ENCODE measurements around the gene ZNF160.

Gene ZNF160

DNA sequence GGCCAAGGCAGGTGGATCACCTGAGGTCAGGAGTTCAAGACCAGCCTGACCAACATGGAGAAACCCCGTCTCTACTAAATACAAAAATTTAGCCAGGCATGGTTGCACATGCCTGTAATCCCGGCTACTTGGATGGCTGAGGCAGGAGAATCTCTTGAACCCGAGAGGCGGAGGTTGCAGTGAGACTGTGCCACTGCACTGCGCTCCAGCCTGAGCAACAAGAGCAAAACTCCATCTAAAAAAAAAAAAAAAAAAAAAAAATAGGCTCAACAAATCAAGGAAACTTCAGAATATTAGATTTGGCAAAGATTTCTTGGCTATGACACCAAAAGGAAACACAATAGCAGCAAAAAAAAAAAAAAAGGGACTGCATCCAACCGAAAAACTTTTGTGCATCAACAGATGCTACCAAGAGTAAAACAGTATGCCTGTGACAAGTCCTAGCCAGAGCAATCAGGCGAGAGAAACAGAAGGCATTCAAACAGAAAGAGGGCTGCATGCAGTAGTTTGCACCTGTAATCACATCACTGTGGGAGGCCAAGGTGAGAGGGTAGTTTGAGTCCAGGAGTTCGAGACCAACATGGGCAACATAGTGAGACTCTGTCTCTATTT, 23.8 kb downstream of the ZNF160 start:
- Histone ChIP-seq H2AFZ (ENCODE audit: low read length) (no peak overlapping the region), H3K9me3 (replicated peaks; ENCODE audit: insufficient read depth, low read length) (no peaks in the 10 kb centered on the region), H3K4me2 (ENCODE audit: low read depth, low read length) (no peak overlapping the region), H3K4me3 (ENCODE audit: low read length) (no peak overlapping the region), H3K4me1 (ENCODE audit: low read length) (no peaks in the 10 kb centered on the region), H3K27ac (ENCODE audit: low read length) (no peak overlapping the region), H3K9me2 (replicated peaks; ENCODE audit: insufficient read depth, low read length) (no peaks in the 10 kb centered on the region), H3K36me3 (replicated peaks; ENCODE audit: insufficient read depth, low read length) (no peaks in the 10 kb centered on the region), H3K27me3 (replicated peaks; ENCODE audit: insufficient read depth, low read length) (no peaks in the 10 kb centered on the region), H3F3A (ENCODE audit: insufficient read depth, low read length) (no peaks in the 10 kb centered on the region), H4K20me1 (ENCODE audit: insufficient read depth, low read length) (no peaks in the 10 kb centered on the region), H3K9ac (ENCODE audit: low read length) (no peak overlapping the region), H3K79me2 (ENCODE audit: low read length) (no peaks in the 10 kb centered on the region)
- no peak for TF ChIP-seq EZH2phosphoT487 (IDR thresholded peaks at IDR 0.05; ENCODE audit: low read length)
- TF ChIP-seq, protein P1, sequence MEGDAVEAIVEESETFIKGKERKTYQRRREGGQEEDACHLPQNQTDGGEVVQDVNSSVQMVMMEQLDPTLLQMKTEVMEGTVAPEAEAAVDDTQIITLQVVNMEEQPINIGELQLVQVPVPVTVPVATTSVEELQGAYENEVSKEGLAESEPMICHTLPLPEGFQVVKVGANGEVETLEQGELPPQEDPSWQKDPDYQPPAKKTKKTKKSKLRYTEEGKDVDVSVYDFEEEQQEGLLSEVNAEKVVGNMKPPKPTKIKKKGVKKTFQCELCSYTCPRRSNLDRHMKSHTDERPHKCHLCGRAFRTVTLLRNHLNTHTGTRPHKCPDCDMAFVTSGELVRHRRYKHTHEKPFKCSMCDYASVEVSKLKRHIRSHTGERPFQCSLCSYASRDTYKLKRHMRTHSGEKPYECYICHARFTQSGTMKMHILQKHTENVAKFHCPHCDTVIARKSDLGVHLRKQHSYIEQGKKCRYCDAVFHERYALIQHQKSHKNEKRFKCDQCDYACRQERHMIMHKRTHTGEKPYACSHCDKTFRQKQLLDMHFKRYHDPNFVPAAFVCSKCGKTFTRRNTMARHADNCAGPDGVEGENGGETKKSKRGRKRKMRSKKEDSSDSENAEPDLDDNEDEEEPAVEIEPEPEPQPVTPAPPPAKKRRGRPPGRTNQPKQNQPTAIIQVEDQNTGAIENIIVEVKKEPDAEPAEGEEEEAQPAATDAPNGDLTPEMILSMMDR (IDR thresholded peaks at IDR 0.05; ENCODE audit: low read length) = no peak
- TF ChIP-seq EZH2 (optimal IDR thresholded peaks at IDR 0.05; ENCODE audit: low read depth, low read length) = no peak
- DNase-seq = no peak

DNA sequence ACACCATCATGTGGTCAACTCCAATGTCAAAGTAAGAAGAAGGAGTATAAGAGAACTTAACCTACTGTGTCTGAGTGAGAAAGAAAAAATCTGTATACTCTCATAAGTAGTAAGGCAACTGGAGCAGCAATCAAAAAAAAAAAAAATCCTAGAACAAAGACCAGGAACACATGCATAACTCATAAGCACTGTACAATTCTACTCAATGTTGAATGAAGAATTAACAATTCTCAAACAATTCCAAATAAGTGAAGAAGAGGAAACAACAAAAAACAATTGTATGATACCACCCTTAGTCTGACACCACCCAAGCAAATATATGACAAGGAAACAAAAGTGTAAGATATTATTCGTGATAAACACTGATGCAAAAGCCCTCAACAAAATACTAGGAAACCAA, 24.6 kb downstream of the ZNF160 start:
- DNase-seq = no peak
- H3K9me3 ChIP-seq (replicated peaks; ENCODE audit: insufficient read depth, low read length) = no peaks in the 10 kb centered on the region
- H3K4me1 ChIP-seq (ENCODE audit: low read length) = no peaks in the 10 kb centered on the region
- H3K9me2 ChIP-seq (replicated peaks; ENCODE audit: insufficient read depth, low read length) = no peaks in the 10 kb centered on the region
- H3K4me2 ChIP-seq (ENCODE audit: low read depth, low read length) = no peak overlapping the region
- no peak overlapping the region for H3K4me3 ChIP-seq (ENCODE audit: low read length)
- H3K27me3 ChIP-seq (replicated peaks; ENCODE audit: insufficient read depth, low read length) = no peaks in the 10 kb centered on the region
- H4K20me1 ChIP-seq (ENCODE audit: insufficient read depth, low read length) = no peaks in the 10 kb centered on the region
- H3K9ac ChIP-seq (ENCODE audit: low read length) = no peak overlapping the region
- H3K36me3 ChIP-seq (replicated peaks; ENCODE audit: insufficient read depth, low read length) = no peaks in the 10 kb centered on the region
- no peaks in the 10 kb centered on the region for H3K79me2 ChIP-seq (ENCODE audit: low read length)
- H2AFZ ChIP-seq (ENCODE audit: low read length) = no peak overlapping the region
- no peak overlapping the region for H3K27ac ChIP-seq (ENCODE audit: low read length)
- TF ChIP-seq EZH2 (optimal IDR thresholded peaks at IDR 0.05; ENCODE audit: low read depth, low read length) (no peak), EZH2phosphoT487 (IDR thresholded peaks at IDR 0.05; ENCODE audit: low read length) (no peak)
- TF ChIP-seq, protein P1 (IDR thresholded peaks at IDR 0.05; ENCODE audit: low read length) = no peak
- no peaks in the 10 kb centered on the region for H3F3A ChIP-seq (ENCODE audit: insufficient read depth, low read length)

DNA sequence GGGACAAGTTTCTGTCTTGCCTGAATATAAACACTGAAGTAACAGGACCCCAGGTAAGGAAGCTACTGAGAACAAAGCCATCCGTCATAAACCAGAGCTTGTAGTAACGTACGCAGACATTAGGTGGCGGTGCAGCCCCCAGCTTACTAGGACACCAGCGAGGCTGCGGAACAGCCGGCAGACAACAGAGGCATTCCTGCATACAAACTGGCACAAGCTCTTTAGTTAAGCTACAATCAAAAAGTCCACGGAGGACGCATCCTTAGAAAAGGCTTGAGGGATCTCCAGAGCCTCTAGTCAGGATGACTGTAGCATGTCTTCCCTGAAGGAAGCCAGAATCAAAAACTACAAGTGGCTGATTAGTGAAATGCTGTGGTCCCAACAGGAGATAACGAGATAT, 26.2 kb downstream of the ZNF160 start:
- Histone ChIP-seq H3K4me3 (ENCODE audit: low read length) (no peak overlapping the region), H3K4me2 (ENCODE audit: low read depth, low read length) (no peak overlapping the region), H3K9me3 (replicated peaks; ENCODE audit: insufficient read depth, low read length) (no peaks in the 10 kb centered on the region), H3K27me3 (replicated peaks; ENCODE audit: insufficient read depth, low read length) (no peaks in the 10 kb centered on the region), H3K36me3 (replicated peaks; ENCODE audit: insufficient read depth, low read length) (no peaks in the 10 kb centered on the region), H3K27ac (ENCODE audit: low read length) (no peak overlapping the region), H3K79me2 (ENCODE audit: low read length) (no peaks in the 10 kb centered on the region), H3K9ac (ENCODE audit: low read length) (no peak overlapping the region), H3F3A (ENCODE audit: insufficient read depth, low read length) (no peaks in the 10 kb centered on the region), H3K9me2 (replicated peaks; ENCODE audit: insufficient read depth, low read length) (no peaks in the 10 kb centered on the region), H2AFZ (ENCODE audit: low read length) (no peak overlapping the region), H4K20me1 (ENCODE audit: insufficient read depth, low read length) (no peaks in the 10 kb centered on the region), H3K4me1 (ENCODE audit: low read length) (no peaks in the 10 kb centered on the region)
- TF ChIP-seq EZH2phosphoT487 (IDR thresholded peaks at IDR 0.05; ENCODE audit: low read length) (no peak), EZH2 (optimal IDR thresholded peaks at IDR 0.05; ENCODE audit: low read depth, low read length) (no peak)
- TF ChIP-seq, protein P1 (IDR thresholded peaks at IDR 0.05; ENCODE audit: low read length) = no peak
- DNase-seq = no peak
